ENCODE data around the gene ZNRF3.

Gene ZNRF3

GRCh38 chr22:28958611-28959010 lies 75.2 kb downstream of the ZNRF3 start:
- Mint-ChIP-seq H3K9me3 (ENCODE audit: low read depth) (no peaks in the 10 kb centered on the region), H3K4me3 (no peak overlapping the region), H3K36me3 (no peaks in the 10 kb centered on the region), H3K27ac (no peak overlapping the region), H3K4me1 (ENCODE audit: low read depth) (peaks cover 23% of the 10 kb centered on the region), H3K27me3 (peaks cover 58% of the 10 kb centered on the region)

- H3K27ac Mint-ChIP-seq = no peak overlapping the region
- no peak overlapping the region for H3K4me3 Mint-ChIP-seq
- H3K9me3 Mint-ChIP-seq (ENCODE audit: low read depth) = no peaks in the 10 kb centered on the region
- peaks cover 3% of the 10 kb centered on the region for H3K36me3 Mint-ChIP-seq
- H3K27me3 Mint-ChIP-seq = peaks cover 61% of the 10 kb centered on the region
- peaks cover 4% of the 10 kb centered on the region for H3K4me1 Mint-ChIP-seq (ENCODE audit: low read depth)
These were observed 78.7 kb downstream of the ZNRF3 start for GRCh38 chr22:28962042-28962554.

GRCh38 chr22:28963362-28963761 lies 80.0 kb downstream of the ZNRF3 start:
- H3K27ac Mint-ChIP-seq = no peak overlapping the region
- H3K4me3 Mint-ChIP-seq = no peak overlapping the region
- H3K4me1 Mint-ChIP-seq (ENCODE audit: low read depth) = peaks cover 4% of the 10 kb centered on the region
- peaks cover 3% of the 10 kb centered on the region for H3K36me3 Mint-ChIP-seq
- H3K27me3 Mint-ChIP-seq = peaks cover 55% of the 10 kb centered on the region
- no peaks in the 10 kb centered on the region for H3K9me3 Mint-ChIP-seq (ENCODE audit: low read depth)

GRCh38 chr22:28967163-28967665 lies 83.8 kb downstream of the ZNRF3 start:
- Mint-ChIP-seq H3K36me3 (peaks cover 5% of the 10 kb centered on the region), H3K27ac (no peak overlapping the region), H3K9me3 (ENCODE audit: low read depth) (no peaks in the 10 kb centered on the region), H3K4me1 (ENCODE audit: low read depth) (no peaks in the 10 kb centered on the region), H3K4me3 (no peak overlapping the region), H3K27me3 (peaks cover 54% of the 10 kb centered on the region)

- peaks cover 49% of the 10 kb centered on the region for H3K27me3 Mint-ChIP-seq
- no peaks in the 10 kb centered on the region for H3K4me1 Mint-ChIP-seq (ENCODE audit: low read depth)
- H3K9me3 Mint-ChIP-seq (ENCODE audit: low read depth) = no peaks in the 10 kb centered on the region
- H3K4me3 Mint-ChIP-seq = no peak overlapping the region
- H3K36me3 Mint-ChIP-seq = peaks cover 5% of the 10 kb centered on the region
- H3K27ac Mint-ChIP-seq = no peak overlapping the region
These were observed 84.6 kb downstream of the ZNRF3 start for GRCh38 chr22:28967969-28968368.

GRCh38 chr22:28969401-28970168 lies 86.2 kb downstream of the ZNRF3 start:
- Mint-ChIP-seq H3K27me3 (peaks cover 43% of the 10 kb centered on the region), H3K4me3 (no peak overlapping the region), H3K36me3 (peaks cover 3% of the 10 kb centered on the region)

GRCh38 chr22:28973352-28973751 lies 90.0 kb downstream of the ZNRF3 start:
- Mint-ChIP-seq H3K4me3 (no peak overlapping the region), H3K36me3 (peaks cover 5% of the 10 kb centered on the region), H3K9me3 (ENCODE audit: low read depth) (no peaks in the 10 kb centered on the region), H3K4me1 (ENCODE audit: low read depth) (peaks cover 4% of the 10 kb centered on the region), H3K27me3 (peaks cover 45% of the 10 kb centered on the region), H3K27ac (no peak overlapping the region)

More at GRCh38 chr22:28969401-28970168, 86.2 kb downstream of the ZNRF3 start:
- Mint-ChIP-seq H3K27ac (no peak overlapping the region), H3K4me1 (ENCODE audit: low read depth) (no peaks in the 10 kb centered on the region), H3K9me3 (ENCODE audit: low read depth) (no peaks in the 10 kb centered on the region)

- Mint-ChIP-seq H3K4me3 (no peak overlapping the region), H3K4me1 (ENCODE audit: low read depth) (peaks cover 4% of the 10 kb centered on the region), H3K27me3 (peaks cover 29% of the 10 kb centered on the region), H3K9me3 (ENCODE audit: low read depth) (no peaks in the 10 kb centered on the region), H3K36me3 (peaks cover 6% of the 10 kb centered on the region), H3K27ac (no peak overlapping the region)
These were observed 93.7 kb downstream of the ZNRF3 start for GRCh38 chr22:28977060-28977459.

GRCh38 chr22:28977481-28977971 lies 94.2 kb downstream of the ZNRF3 start:
- Mint-ChIP-seq H3K9me3 (ENCODE audit: low read depth) (no peaks in the 10 kb centered on the region), H3K27ac (no peak overlapping the region), H3K36me3 (peaks cover 6% of the 10 kb centered on the region), H3K4me1 (ENCODE audit: low read depth) (peaks cover 4% of the 10 kb centered on the region), H3K27me3 (peaks cover 25% of the 10 kb centered on the region), H3K4me3 (no peak overlapping the region)

GRCh38 chr22:28978158-28978557 lies 94.8 kb downstream of the ZNRF3 start:
- Mint-ChIP-seq H3K4me3 (no peak overlapping the region), H3K36me3 (peaks cover 6% of the 10 kb centered on the region), H3K27ac (no peak overlapping the region), H3K27me3 (peaks cover 24% of the 10 kb centered on the region), H3K9me3 (ENCODE audit: low read depth) (no peaks in the 10 kb centered on the region), H3K4me1 (ENCODE audit: low read depth) (peaks cover 4% of the 10 kb centered on the region)

- H3K27me3 Mint-ChIP-seq = peaks cover 25% of the 10 kb centered on the region
- H3K36me3 Mint-ChIP-seq = peaks cover 6% of the 10 kb centered on the region
- no peak overlapping the region for H3K27ac Mint-ChIP-seq
- no peak overlapping the region for H3K4me3 Mint-ChIP-seq
- H3K4me1 Mint-ChIP-seq (ENCODE audit: low read depth) = peaks cover 4% of the 10 kb centered on the region
- no peaks in the 10 kb centered on the region for H3K9me3 Mint-ChIP-seq (ENCODE audit: low read depth)
These were observed 95.8 kb downstream of the ZNRF3 start for GRCh38 chr22:28978863-28979796.

GRCh38 chr22:28980326-28980725 lies 97.0 kb downstream of the ZNRF3 start:
- no peak overlapping the region for H3K4me3 Mint-ChIP-seq
- no peak overlapping the region for H3K27ac Mint-ChIP-seq
- peaks cover 27% of the 10 kb centered on the region for H3K27me3 Mint-ChIP-seq
- H3K4me1 Mint-ChIP-seq (ENCODE audit: low read depth) = peaks cover 4% of the 10 kb centered on the region
- H3K36me3 Mint-ChIP-seq = peaks cover 11% of the 10 kb centered on the region
- H3K9me3 Mint-ChIP-seq (ENCODE audit: low read depth) = peaks cover 4% of the 10 kb centered on the region

- Mint-ChIP-seq H3K9me3 (ENCODE audit: low read depth) (peaks cover 5% of the 10 kb centered on the region), H3K27me3 (peaks cover 20% of the 10 kb centered on the region), H3K27ac (no peak overlapping the region), H3K4me3 (no peak overlapping the region), H3K36me3 (peaks cover 13% of the 10 kb centered on the region), H3K4me1 (ENCODE audit: low read depth) (no peaks in the 10 kb centered on the region)
These were observed 98.6 kb downstream of the ZNRF3 start for GRCh38 chr22:28981818-28982499.

- H3K27me3 Mint-ChIP-seq = peaks cover 17% of the 10 kb centered on the region
- H3K4me1 Mint-ChIP-seq (ENCODE audit: low read depth) = no peaks in the 10 kb centered on the region
These were observed 99.8 kb downstream of the ZNRF3 start for GRCh38 chr22:28983190-28983589.

More at GRCh38 chr22:28983190-28983589, 99.8 kb downstream of the ZNRF3 start:
- Mint-ChIP-seq H3K4me3 (no peak overlapping the region), H3K36me3 (peaks cover 13% of the 10 kb centered on the region), H3K9me3 (ENCODE audit: low read depth) (peaks cover 5% of the 10 kb centered on the region), H3K27ac (no peak overlapping the region)

All from activated naive CD8-positive, alpha-beta T cell (primary cell).